HG03378 (cell line): Measurements from ENCODE around the gene ADD2.

Experiments used
- ATAC-seq: cut with Tn5 transposase; IDR thresholded peaks from one replicate; pipeline ENCODE4 v1.9.1; 2021; ENCODE audit warnings: mild to moderate bottlenecking, moderate library complexity; ENCODE audit not compliant: unreplicated experiment

ADD2 gene

GRCh38 chr2:70607121-70607561 is 160.9 kb downstream of the ADD2 start:
- no peak for ATAC-seq
